Type B pancreatic cell (in vitro differentiated cells): ENCODE measurements around the gene JPH3. TPM values are rescaled to one million over a fixed set of nuclear protein-coding genes. Genes with fewer than 3 reads are reported as not detected.

Experiments
- DNase-seq: peaks from one replicate; pipeline ENCODE4 v3.0.0; 2021; ENCODE audit warnings: mixed read lengths; ENCODE audit not compliant: unreplicated experiment; ENCODE audit errors: extremely low spot score
- H3K27ac Mint-ChIP-seq: 2 replicates; pipeline ENCODE4 v1.8.0; 2021; ENCODE audit warnings: mild to moderate bottlenecking, mixed read lengths
- H3K27me3 Mint-ChIP-seq: 2 replicates; pipeline ENCODE4 v1.8.0; 2021; ENCODE audit warnings: mixed read lengths
- H3K36me3 Mint-ChIP-seq: 2 replicates; pipeline ENCODE4 v1.8.0; 2021; ENCODE audit warnings: mixed read lengths
- H3K4me1 Mint-ChIP-seq: one replicate; pipeline ENCODE4 v1.8.0; 2021; ENCODE audit warnings: mixed read lengths; ENCODE audit not compliant: unreplicated experiment
- H3K4me3 Mint-ChIP-seq: 2 replicates; pipeline ENCODE4 v1.8.0; 2021; ENCODE audit warnings: mild to moderate bottlenecking, mixed read lengths
- H3K9me3 Mint-ChIP-seq: 2 replicates; pipeline ENCODE4 v1.8.0; 2021; ENCODE audit warnings: mixed read lengths
- CTCF ChIP-seq: fragments of 200-600 bp; sonication (generic); conservative IDR thresholded peaks from 2 replicates; pipeline ENCODE4 v1.5.0; 2021; ENCODE audit warnings: antibody characterized with exemption, mild to moderate bottlenecking
- total RNA-seq: library from RNA; stranded (reverse); gene quantifications from 2 replicates; pipeline ENCODE4 v1.2.1, GENCODE V29; 2021; ENCODE audit warnings: low replicate concordance

Gene JPH3
- total RNA-seq, 1 donor from 2014 or later, result 7.2 TPM

GRCh38 chr16:87740441-87740840, 138.1 kb downstream of the JPH3 start:
- H3K36me3 Mint-ChIP-seq, result peaks cover 18% of the 10 kb centered on the region
- no peaks in the 10 kb centered on the region for H3K27me3 Mint-ChIP-seq
- H3K27ac Mint-ChIP-seq, result no peak overlapping the region
- no peaks in the 10 kb centered on the region for H3K4me1 Mint-ChIP-seq
- no peak for TF ChIP-seq CTCF
- no peak for DNase-seq
- H3K9me3 Mint-ChIP-seq, result no peaks in the 10 kb centered on the region
- no peak overlapping the region for H3K4me3 Mint-ChIP-seq

GRCh38 chr16:87740909-87741424, 138.7 kb downstream of the JPH3 start:
- DNase-seq, result no peak
- no peaks in the 10 kb centered on the region for H3K27me3 Mint-ChIP-seq
- no peak overlapping the region for H3K4me3 Mint-ChIP-seq
- no peaks in the 10 kb centered on the region for H3K9me3 Mint-ChIP-seq
- no peaks in the 10 kb centered on the region for H3K4me1 Mint-ChIP-seq
- TF ChIP-seq CTCF, result no peak
- H3K27ac Mint-ChIP-seq, result no peak overlapping the region
- peaks cover 17% of the 10 kb centered on the region for H3K36me3 Mint-ChIP-seq

- H3K9me3 Mint-ChIP-seq, result no peaks in the 10 kb centered on the region
- no peak for TF ChIP-seq CTCF
- no peak for DNase-seq
- H3K4me3 Mint-ChIP-seq, result no peak overlapping the region
- H3K4me1 Mint-ChIP-seq, result no peaks in the 10 kb centered on the region
- H3K27me3 Mint-ChIP-seq, result no peaks in the 10 kb centered on the region
- peaks cover 15% of the 10 kb centered on the region for H3K36me3 Mint-ChIP-seq
- no peak overlapping the region for H3K27ac Mint-ChIP-seq
Measured at GRCh38 chr16:87741700-87742415, 139.6 kb downstream of the JPH3 start.

- H3K9me3 Mint-ChIP-seq, result no peaks in the 10 kb centered on the region
- no peaks in the 10 kb centered on the region for H3K4me1 Mint-ChIP-seq
- H3K36me3 Mint-ChIP-seq, result peaks cover 16% of the 10 kb centered on the region
- no peak for TF ChIP-seq CTCF
- no peak for DNase-seq
- no peak overlapping the region for H3K27ac Mint-ChIP-seq
- no peak overlapping the region for H3K4me3 Mint-ChIP-seq
- no peaks in the 10 kb centered on the region for H3K27me3 Mint-ChIP-seq
Measured at GRCh38 chr16:87742781-87743490, 140.6 kb downstream of the JPH3 start.

- Mint-ChIP-seq H3K27me3 (no peaks in the 10 kb centered on the region), H3K4me3 (no peak overlapping the region), H3K9me3 (no peaks in the 10 kb centered on the region), H3K27ac (no peak overlapping the region), H3K4me1 (no peaks in the 10 kb centered on the region), H3K36me3 (peaks cover 18% of the 10 kb centered on the region)
- DNase-seq, result no peak
- TF ChIP-seq CTCF, result no peak
Measured at GRCh38 chr16:87744750-87745514, 142.6 kb downstream of the JPH3 start.
